22Rv1 (cell line): ENCODE results near the gene MAD1L1.

Source experiments
- H3K27ac ChIP-seq: fragments of 450-650 bp; 2 replicates; pipeline ENCODE4 v1.5.1; 2017
- ZFX ChIP-seq: fragments of 450-650 bp; IDR thresholded peaks from 2 replicates; pipeline ENCODE4 v1.6.1; 2017; ENCODE audit warnings: antibody characterized with exemption, borderline replicate concordance
- TF ChIP-seq, protein P1 (sequence below): fragments of 450-650 bp; IDR thresholded peaks from 2 replicates; pipeline ENCODE4 v1.5.1; 2017; ENCODE audit warnings: mild to moderate bottlenecking

Gene MAD1L1

DNA sequence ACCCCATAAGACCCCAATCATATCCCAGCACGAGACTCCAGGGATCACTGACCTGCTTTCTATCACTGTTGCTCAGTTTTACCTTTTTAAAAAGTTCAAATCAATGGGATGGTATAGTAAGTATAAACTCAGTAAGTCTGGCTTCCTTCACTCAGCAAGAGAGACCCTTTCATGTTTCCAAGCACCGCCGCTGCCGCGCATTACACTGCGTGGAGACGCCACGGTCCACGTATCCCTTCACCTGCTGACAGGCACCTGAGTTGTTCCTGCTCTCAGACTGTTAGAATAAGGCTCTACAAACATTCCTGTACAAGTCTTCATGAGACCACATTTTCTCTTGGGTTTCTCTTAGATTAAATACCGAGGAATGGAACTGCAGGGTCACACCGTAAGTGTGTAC, 28.3 kb downstream of the MAD1L1 start:
- H3K27ac ChIP-seq: no peak overlapping the region
- no peak for TF ChIP-seq ZFX
- TF ChIP-seq, protein P1, sequence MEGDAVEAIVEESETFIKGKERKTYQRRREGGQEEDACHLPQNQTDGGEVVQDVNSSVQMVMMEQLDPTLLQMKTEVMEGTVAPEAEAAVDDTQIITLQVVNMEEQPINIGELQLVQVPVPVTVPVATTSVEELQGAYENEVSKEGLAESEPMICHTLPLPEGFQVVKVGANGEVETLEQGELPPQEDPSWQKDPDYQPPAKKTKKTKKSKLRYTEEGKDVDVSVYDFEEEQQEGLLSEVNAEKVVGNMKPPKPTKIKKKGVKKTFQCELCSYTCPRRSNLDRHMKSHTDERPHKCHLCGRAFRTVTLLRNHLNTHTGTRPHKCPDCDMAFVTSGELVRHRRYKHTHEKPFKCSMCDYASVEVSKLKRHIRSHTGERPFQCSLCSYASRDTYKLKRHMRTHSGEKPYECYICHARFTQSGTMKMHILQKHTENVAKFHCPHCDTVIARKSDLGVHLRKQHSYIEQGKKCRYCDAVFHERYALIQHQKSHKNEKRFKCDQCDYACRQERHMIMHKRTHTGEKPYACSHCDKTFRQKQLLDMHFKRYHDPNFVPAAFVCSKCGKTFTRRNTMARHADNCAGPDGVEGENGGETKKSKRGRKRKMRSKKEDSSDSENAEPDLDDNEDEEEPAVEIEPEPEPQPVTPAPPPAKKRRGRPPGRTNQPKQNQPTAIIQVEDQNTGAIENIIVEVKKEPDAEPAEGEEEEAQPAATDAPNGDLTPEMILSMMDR: no peak

DNA sequence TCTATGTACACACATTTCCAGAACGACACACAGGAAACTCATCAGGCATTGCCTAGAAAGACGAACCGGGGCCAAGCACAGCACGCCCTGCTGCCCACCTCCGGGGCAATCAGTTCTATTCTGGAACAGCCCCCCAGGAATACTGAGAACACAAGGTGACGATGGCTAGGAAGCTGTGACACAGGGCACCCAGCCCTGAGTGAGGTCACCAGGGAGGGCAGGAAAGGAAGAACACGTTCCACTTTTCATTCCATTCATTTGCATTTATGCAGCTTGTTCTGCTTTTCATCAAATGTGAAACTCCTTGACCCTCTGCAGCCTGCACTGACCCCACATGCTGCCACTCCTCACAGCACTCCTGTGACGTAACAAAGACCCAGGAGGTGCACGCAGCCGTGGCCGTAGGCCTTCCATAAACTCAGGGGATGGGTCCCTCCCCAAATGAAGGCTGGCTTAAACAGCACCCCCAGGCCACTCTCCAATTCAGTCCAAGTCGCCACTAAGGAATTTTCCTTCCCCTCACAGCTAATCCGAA, 28.9 kb downstream of the MAD1L1 start:
- no peak overlapping the region for H3K27ac ChIP-seq
- TF ChIP-seq ZFX: no peak
- TF ChIP-seq, protein P1: no peak

DNA sequence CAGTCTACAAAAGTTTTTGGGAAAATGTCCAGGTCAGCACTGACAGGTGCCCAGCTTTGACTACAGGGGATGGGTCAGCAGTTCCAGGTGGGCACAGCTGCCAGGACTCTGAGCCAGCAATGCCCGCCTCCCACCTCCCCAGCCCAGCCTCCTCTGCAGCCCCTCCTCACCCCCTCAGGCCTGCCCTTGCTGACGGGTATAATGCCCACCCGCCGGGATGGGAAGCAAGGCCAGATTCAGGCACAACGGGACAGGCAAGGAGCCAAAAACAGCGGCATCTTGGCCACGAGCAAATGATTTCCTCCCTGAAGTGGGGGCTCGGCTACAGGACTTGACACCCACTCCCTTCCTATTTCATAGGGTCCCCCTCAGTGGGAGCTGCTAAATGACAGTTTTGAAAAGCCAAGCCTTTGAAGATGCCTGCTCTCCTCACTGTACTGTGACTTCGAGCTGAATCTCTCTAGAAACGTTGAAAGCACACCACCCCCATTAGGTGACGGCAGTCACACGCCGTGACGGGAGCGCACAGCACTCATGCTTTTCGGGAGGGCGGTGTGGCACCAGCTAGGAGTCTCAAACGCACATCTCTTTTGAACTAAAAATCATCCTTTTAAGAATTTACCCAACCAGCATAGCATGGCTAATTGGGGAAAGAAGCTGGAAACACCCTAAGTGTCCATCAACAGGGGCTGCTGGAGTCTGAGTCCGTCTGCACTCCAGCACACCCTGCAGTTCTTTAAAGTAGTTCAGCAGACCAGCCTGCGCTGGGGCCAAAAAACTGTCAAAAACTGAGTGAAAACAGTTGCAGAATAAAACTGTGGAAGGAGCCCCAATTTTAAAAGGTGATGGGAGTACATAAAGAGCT, 29.6 kb downstream of the MAD1L1 start:
- TF ChIP-seq, protein P1: no peak
- TF ChIP-seq ZFX: no peak
- H3K27ac ChIP-seq: no peak overlapping the region

DNA sequence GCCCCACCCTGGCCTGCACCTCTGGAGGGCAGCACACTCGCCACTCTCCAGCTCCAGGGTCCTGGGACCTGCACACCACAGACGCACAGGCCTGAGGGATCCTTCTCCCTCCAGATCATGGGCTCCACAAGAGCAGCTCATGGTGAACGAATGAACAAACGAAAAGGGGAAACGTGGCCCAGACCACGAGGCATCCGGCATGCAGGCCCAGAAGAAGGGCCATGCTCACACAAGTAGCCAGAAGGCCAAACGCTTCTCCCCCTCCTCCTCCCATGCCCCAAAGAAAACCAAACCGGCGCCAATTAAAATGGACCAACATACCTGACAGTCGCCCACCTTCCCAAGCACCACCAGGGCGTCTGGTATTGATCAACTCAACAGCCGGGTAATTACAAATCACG, 30.4 kb downstream of the MAD1L1 start:
- no peak for TF ChIP-seq ZFX
- TF ChIP-seq, protein P1: no peak
- no peak overlapping the region for H3K27ac ChIP-seq

DNA sequence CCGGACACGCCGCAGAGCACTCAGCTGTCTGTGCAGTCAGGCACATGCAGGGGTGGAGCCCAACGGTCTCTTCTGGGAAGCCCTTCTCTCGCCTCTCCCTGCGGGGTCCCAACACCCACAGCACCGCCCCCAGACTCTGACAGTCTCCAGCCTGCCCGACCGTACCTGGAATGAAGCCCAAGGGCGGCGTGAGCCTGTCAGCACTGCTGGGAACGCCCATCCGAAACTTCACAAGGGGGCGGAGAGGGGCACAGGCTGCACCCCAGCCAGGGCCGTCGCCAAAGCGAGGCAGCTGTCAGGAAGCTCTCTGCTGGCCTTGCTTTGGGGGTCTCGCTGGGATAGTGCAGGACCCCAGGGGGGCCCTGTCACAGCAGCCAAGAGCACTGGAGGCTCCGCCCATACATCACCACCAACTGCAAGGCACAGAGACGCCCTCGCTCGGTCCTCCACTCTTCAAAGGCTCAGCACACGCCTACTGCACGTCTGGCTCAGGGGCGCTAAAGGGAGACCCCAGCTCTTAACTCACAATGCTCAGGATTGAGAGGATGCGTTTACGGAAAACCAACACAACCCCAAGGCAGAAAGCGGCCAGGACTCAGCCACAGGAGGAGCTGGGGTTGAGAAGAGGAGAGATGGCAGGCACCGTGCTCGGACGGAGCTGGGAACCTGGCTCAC, 30.9 kb downstream of the MAD1L1 start:
- H3K27ac ChIP-seq: no peak overlapping the region
- TF ChIP-seq ZFX: no peak
- TF ChIP-seq, protein P1: no peak

DNA sequence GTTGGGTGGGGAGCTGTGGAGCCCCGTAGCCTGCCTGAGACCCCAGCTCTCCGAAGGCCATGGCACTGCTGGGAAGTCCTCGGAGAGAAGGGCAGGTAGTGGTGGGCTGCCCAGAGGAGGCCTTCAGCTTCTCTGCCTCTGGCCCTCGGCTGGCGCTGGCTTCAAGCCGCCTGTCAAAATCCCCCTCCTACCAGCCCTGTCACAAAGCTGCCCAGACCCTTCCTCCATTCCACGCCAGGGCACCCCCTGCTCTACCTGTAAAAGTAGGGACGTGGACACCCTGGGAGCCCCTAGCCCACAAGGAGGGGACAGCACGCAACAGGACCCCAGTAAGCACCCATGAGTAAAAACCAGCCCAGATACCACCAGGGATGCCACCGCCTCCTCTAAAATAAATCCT, 31.6 kb downstream of the MAD1L1 start:
- TF ChIP-seq, protein P1: no peak
- no peak for TF ChIP-seq ZFX
- no peak overlapping the region for H3K27ac ChIP-seq

DNA sequence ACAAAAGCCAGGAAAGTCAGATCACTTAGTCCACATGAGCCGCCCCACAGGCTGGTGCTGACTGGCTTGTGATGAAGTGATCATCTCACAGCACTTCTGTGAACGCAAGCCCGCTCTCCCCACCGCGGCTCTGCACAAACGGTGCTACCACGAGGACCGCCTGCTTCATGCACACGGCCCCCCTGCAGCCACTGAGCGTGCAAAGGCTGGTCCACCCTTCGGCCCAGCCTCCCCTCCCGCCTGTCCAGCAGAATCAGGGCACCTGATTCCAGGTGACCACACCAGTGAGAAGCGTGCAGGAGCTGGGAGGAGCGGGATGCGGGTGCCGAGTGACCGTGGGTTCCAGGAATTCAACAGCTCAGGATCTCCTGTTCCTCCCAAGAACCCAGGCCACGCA, 32.2 kb downstream of the MAD1L1 start:
- no peak overlapping the region for H3K27ac ChIP-seq
- TF ChIP-seq ZFX: no peak
- TF ChIP-seq, protein P1: no peak
